ENCODE results near the gene CDKN2AIP. TPM values are rescaled to one million over a fixed set of nuclear protein-coding genes. Genes with fewer than 3 reads are reported as not detected.
"Not testable (repeated sequence)": the region's sequence is repeated elsewhere in the genome, so short reads cannot be mapped to it uniquely, and the experiment has no call there.

CDKN2AIP gene
- total and polyA plus RNA-seq, 2 donors from 2014 or later = 11.7 to 15.3 TPM

- no peak overlapping the region for H3K27ac ChIP-seq (ENCODE audit: low read depth in 2 of 2, low read length in 2 of 2)
- DNase-seq (no peak), FAIRE-seq (no peak)
- no peaks in the 10 kb centered on the region for H3K36me3 ChIP-seq (ENCODE audit: control insufficient read depth in 2 of 3, insufficient read depth in 3 of 3, low read length in 3 of 3)
- intact Hi-C loops (cut with DNase I) = no loop called here
- no peaks in the 10 kb centered on the region for H3K4me1 ChIP-seq (ENCODE audit: control insufficient read depth in 2 of 3, insufficient read depth in 2 of 3, low read depth in 1 of 3, low read length in 3 of 3)
- no peak overlapping the region for H3K9ac ChIP-seq (ENCODE audit: low read length in 3 of 3)
- H3K27me3 ChIP-seq (ENCODE audit: control insufficient read depth, insufficient read depth, low read length) = no peaks in the 10 kb centered on the region
- H3K9me3 ChIP-seq (ENCODE audit: control insufficient read depth in 2 of 3, insufficient read depth in 1 of 3, low read length in 3 of 3) = no peaks in the 10 kb centered on the region
- TF ChIP-seq, protein P1, sequence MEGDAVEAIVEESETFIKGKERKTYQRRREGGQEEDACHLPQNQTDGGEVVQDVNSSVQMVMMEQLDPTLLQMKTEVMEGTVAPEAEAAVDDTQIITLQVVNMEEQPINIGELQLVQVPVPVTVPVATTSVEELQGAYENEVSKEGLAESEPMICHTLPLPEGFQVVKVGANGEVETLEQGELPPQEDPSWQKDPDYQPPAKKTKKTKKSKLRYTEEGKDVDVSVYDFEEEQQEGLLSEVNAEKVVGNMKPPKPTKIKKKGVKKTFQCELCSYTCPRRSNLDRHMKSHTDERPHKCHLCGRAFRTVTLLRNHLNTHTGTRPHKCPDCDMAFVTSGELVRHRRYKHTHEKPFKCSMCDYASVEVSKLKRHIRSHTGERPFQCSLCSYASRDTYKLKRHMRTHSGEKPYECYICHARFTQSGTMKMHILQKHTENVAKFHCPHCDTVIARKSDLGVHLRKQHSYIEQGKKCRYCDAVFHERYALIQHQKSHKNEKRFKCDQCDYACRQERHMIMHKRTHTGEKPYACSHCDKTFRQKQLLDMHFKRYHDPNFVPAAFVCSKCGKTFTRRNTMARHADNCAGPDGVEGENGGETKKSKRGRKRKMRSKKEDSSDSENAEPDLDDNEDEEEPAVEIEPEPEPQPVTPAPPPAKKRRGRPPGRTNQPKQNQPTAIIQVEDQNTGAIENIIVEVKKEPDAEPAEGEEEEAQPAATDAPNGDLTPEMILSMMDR (IDR thresholded peaks at IDR 0.05; ENCODE audit: borderline replicate concordance, extremely low read depth, insufficient read depth) = no peak
- H3K4me3 ChIP-seq (ENCODE audit: low read length in 3 of 3) = no peak overlapping the region
Measured at GRCh38 chr4:183455431-183456195, 11.2 kb downstream of the CDKN2AIP start.

DNA sequence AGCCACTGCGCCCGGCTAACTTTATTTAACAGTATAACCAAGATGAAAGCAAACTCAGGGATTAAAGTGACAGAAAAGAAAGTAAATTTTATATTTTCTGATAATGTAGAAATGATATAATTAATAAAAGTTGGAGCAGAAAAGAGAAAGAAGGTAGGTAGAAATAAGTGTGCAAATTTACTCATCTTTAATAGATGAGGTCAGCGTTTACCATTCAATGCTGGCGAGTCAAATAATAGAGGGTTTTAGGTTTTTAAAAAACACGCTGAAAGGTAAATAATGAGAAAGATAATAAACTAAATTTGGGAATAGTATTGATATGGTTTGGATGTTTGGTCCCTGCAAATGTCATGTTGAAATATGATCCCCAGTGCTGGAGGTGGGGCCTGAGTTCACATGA lies 13.6 kb downstream of the CDKN2AIP start:
- no peaks in the 10 kb centered on the region for H3K9me3 ChIP-seq (ENCODE audit: control insufficient read depth in 2 of 3, insufficient read depth in 1 of 3, low read length in 3 of 3)
- intact Hi-C loops (cut with DNase I) = no loop called here
- TF ChIP-seq, protein P1 (IDR thresholded peaks at IDR 0.05; ENCODE audit: borderline replicate concordance, extremely low read depth, insufficient read depth) = no peak
- DNase-seq = no peak
- no peak overlapping the region for H3K9ac ChIP-seq (ENCODE audit: low read length in 3 of 3)
- no peaks in the 10 kb centered on the region for H3K36me3 ChIP-seq (ENCODE audit: control insufficient read depth in 2 of 3, insufficient read depth in 3 of 3, low read length in 3 of 3)
- H3K4me1 ChIP-seq (ENCODE audit: control insufficient read depth in 2 of 3, insufficient read depth in 2 of 3, low read depth in 1 of 3, low read length in 3 of 3) = no peaks in the 10 kb centered on the region
- no peak overlapping the region for H3K27ac ChIP-seq (ENCODE audit: low read depth in 2 of 2, low read length in 2 of 2)
- FAIRE-seq = no peak
- H3K27me3 ChIP-seq (ENCODE audit: control insufficient read depth, insufficient read depth, low read length) = no peaks in the 10 kb centered on the region
- no peak overlapping the region for H3K4me3 ChIP-seq (ENCODE audit: low read length in 3 of 3)

DNA sequence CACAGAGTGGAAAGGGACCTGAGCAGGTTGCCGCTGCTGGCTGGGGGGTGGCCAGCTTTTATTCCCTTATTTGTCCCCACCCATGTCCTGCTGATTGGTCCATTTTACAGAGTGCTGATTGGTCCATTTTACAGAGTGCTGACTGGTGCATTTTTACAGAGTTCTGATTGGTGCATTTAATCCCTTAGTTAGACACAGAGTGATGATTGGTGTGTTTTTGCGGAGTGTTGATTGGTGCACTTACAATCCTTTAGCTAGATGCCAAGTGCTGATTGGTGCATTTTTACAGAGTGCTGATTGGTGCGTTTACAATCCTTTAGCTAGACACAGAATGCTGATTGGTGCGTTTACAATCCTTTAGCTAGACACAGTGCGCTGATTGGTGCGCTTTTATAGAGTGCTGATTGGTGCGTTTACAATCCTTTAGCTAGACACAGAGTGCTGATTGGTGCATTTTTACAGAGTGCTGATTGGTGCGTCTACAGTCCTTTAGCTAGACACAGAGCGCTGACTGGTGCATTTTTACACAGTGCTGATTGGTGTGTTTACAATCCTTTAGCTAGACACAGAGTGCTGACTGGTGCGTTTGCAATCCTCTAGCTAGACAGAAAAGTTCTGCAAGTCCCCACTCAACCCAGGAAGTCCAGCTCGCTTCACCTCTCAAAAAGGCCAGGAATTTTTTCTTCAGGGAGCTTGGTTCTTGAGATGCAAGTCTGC lies 19.6 kb downstream of the CDKN2AIP start:
- H3K27ac ChIP-seq (ENCODE audit: low read depth in 2 of 2, low read length in 2 of 2); H3K36me3 ChIP-seq (ENCODE audit: control insufficient read depth in 2 of 3, insufficient read depth in 3 of 3, low read length in 3 of 3); H3K27me3 ChIP-seq (ENCODE audit: control insufficient read depth, insufficient read depth, low read length); DNase-seq; H3K4me1 ChIP-seq (ENCODE audit: control insufficient read depth in 2 of 3, insufficient read depth in 2 of 3, low read depth in 1 of 3, low read length in 3 of 3); FAIRE-seq; H3K9me3 ChIP-seq (ENCODE audit: control insufficient read depth in 2 of 3, insufficient read depth in 1 of 3, low read length in 3 of 3); H3K9ac ChIP-seq (ENCODE audit: low read length in 3 of 3); H3K4me3 ChIP-seq (ENCODE audit: low read length in 3 of 3); intact Hi-C loops (cut with DNase I): not testable (repeated sequence)

DNA sequence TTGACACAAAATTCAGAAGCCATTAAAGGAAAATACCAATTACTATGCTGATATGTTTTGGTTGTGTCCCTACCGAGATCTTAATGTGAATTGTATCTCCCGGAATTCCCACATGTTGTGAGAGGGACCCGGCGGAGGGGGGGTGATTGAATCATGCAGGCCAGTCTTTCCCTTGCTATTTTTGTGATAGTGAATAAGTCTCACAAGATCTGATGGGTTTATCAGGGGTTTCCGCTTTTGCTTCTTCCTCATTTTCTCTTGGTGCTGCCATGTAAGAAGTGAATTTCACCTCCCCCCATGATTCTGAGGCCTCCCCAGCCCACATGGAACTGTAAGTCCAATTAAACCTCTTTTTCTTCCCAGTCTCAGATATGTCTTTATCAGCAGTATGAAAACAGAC lies 21.4 kb downstream of the CDKN2AIP start:
- H3K36me3 ChIP-seq (ENCODE audit: control insufficient read depth in 2 of 3, insufficient read depth in 3 of 3, low read length in 3 of 3); H3K9ac ChIP-seq (ENCODE audit: low read length in 3 of 3); H3K27me3 ChIP-seq (ENCODE audit: control insufficient read depth, insufficient read depth, low read length); H3K27ac ChIP-seq (ENCODE audit: low read depth in 2 of 2, low read length in 2 of 2); H3K4me3 ChIP-seq (ENCODE audit: low read length in 3 of 3); H3K9me3 ChIP-seq (ENCODE audit: control insufficient read depth in 2 of 3, insufficient read depth in 1 of 3, low read length in 3 of 3); H3K4me1 ChIP-seq (ENCODE audit: control insufficient read depth in 2 of 3, insufficient read depth in 2 of 3, low read depth in 1 of 3, low read length in 3 of 3); DNase-seq; FAIRE-seq; intact Hi-C loops (cut with DNase I): not testable (repeated sequence)

All from kidney (tissue), 14 donors.